GM12891 (cell line): Measurements from ENCODE around the gene ABCC9.

Source experiments
- POLR2A ChIP-seq: IDR thresholded peaks from 2 replicates; pipeline ENCODE4 v1.6.1; 2011; ENCODE audit warnings: low read depth, low read length, control low read depth
- POLR2AphosphoS5 ChIP-seq: IDR thresholded peaks from 2 replicates; pipeline ENCODE4 v1.6.1; 2011; ENCODE audit warnings: low read depth, low read length, control low read depth
- TAF1 ChIP-seq: IDR thresholded peaks from 2 replicates; pipeline ENCODE4 v1.6.1; 2011; ENCODE audit warnings: low read depth, low read length, control low read depth

- no peak for TF ChIP-seq POLR2A
- no peak for TF ChIP-seq POLR2AphosphoS5
- no peak for TF ChIP-seq TAF1
Observed at GRCh38 chr12:21815306-21816062, 125.7 kb downstream of the ABCC9 start.
